EL (cell line): ENCODE measurements around the gene KRTAP4-11.

Experiments
- DNase-seq: peaks from one replicate; pipeline ENCODE4 v3.0.0-alpha.2; 2016

Gene KRTAP4-11

DNA sequence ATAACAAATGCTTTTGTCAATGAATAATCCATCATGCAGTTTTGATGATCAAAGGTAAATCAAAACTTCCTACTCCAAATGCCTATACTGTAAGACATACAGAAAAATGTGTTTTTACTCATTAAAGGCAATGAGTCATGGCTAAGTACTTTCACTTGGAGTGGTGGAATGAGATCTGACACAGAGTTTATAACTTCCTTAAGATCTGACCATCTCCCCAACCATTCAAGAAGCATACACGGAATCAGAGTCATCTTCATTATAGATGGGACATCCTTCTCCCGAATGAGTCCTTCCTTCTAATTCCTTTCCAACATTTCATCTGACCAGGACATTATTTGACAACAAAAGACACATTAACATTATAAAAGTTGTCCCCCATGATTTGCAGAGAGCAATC is 34.7 kb downstream of the KRTAP4-11 start:
- DNase-seq: peak; percentile 87

DNA sequence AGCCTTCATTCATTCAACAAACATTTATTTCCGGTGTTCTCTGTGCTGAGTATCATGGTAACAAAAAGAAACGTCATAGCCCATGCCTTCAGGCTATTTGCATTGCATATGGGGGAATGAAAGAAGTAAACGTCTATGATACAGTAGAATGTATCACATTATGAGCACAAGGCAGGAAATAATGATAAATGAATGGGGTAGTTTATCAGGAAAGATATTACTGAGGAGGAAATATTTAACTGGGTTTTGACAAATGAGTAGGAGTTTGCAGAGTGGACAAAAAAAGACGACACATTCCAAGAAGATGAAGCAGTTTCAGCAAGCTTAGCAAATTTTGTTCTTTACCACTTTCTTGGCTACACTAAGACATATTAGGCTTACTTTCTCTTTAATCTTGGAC is 35.5 kb downstream of the KRTAP4-11 start:
- DNase-seq: peak; percentile 84

DNA sequence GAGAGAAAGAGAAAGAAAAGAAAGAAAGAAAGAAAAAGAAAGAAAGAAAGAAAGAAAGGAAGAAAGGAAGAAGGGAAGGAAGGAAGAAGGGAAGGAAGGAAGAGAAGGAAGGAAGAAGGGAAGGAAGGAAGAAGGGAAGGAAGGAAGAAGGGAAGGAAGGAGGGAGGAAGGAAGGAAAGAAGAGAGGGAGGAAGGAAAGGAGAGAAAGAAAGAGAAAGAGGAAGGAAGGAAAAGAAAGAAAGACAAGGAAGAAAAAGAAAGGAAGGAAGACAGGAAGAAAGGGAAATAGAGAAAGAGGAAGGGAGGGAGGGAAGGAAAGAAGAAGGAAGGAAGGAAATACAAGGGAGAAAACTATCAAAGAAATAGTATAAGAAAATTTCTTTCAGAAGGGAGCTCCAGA is 41.4 kb downstream of the KRTAP4-11 start:
- no peak for DNase-seq

DNA sequence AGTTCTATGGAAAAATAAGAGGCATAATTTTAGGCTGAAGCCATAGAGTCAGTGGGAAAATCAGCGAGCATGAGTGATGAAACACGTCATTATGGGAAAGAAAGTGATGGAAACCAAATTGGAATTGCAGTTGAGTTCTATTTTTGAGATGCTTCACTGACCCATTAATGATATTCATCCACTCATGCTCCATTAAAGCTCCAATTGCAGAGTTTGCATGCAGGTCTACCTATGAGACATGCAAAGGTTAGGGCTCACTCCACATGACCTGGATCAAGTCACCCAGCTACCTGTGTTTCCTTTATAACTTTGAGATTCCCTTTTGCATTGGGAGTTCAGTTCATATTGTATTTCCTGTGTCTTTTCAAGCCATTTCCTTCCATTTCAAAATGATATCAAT is 44.5 kb downstream of the KRTAP4-11 start:
- no peak for DNase-seq

DNA sequence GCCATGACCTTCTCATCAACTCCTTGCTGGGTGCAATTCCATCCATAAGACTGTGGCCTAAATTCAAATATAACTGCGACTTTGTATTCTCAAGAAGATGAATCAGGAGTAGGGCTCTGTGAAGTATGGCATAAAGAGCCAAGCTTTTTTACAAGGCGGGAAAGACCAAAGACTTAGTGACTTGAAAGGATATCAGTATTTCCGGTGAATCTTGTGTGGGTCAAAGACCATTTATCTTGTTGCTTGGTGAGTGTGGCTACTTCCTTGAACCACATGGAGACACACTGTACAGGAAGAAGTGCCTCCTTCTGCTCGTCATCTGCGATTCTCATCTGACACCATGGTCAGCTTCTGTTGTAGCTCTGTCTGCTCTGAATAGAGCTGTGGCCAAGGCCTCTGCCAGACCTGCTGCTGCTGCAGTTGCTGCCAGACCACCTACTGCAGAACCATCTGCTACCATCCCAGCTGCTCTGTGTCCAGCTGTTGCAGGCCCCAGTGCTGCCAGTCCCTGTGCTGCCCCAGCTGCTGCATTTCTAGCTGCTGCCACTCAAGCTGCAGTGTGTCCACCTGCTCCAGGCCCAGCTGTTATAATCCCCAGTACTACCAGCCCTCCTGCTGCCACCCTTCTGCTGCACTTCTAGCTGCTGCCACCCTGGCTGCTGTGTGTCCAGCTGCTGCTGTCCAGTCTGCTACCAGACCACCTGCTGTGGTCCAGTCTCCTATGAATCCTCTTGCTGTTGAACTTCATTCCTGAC is 46.4 kb downstream of the KRTAP4-11 start:
- no peak for DNase-seq

DNA sequence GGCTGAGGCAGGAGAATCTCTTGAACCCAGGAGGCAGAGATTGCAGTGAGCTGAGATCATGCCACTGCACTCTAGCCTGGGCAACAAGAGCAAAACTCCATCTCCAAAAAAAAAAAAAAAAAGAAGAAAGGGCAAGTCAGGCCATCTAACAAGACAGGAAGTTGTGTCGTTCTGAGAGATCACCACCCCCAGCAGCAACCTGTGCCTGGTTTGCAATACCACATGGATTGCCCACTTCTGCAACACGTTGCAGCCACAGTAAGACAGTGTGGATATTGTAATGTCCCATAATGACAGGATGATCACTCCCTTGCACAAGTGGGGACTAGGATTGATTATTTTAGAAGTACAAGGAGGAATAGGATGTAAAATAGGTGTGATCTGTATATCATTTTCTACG is 49.1 kb downstream of the KRTAP4-11 start:
- no peak for DNase-seq

DNA sequence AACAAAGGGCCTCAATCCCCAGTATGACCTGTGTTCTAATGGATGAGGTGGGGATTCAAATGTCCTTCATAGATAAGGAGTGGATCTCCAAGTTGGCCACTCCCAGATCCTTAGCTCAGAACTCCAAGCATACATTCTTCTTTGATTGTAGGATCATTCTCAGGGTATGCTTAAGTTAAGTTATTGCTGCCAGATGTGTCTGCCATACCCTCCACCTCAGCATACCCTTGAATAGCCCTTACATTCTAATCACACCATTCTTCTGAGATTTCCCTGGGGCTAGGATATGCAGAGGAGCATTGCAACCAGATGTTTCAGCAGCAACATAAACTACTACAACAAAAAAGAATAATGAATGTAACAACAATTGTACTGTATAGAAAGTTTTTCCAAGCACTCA is 50.9 kb downstream of the KRTAP4-11 start:
- peak; percentile 71 for DNase-seq
